Activated CD8-positive, alpha-beta memory T cell treated with anti-CD3 and anti-CD28 coated beads for 1 hour (primary cell): ENCODE data around the gene SLC9A1.
"Not testable (repeated sequence)": the region's sequence is repeated elsewhere in the genome, so short reads cannot be mapped to it uniquely, and the experiment has no call there.

Experiments
- DNase-seq, 2 donors: peaks; one replicate each; pipeline ENCODE4 v3.0.0-alpha.2; 2020; ENCODE audit warnings: low read depth in 1 of 2; ENCODE audit errors: extremely low read depth in 1 of 2

Gene SLC9A1

GRCh38 chr1:27135541-27136235 is 19.2 kb downstream of the SLC9A1 start:
- DNase-seq, result no peak

GRCh38 chr1:27133991-27134390 is 20.9 kb downstream of the SLC9A1 start:
- no peak for DNase-seq

- no peak for DNase-seq
Measured at GRCh38 chr1:27133158-27133557, 21.8 kb downstream of the SLC9A1 start.

GRCh38 chr1:27132624-27133023 is 22.3 kb downstream of the SLC9A1 start:
- DNase-seq, result no peak

- DNase-seq, result no peak
Measured at GRCh38 chr1:27132147-27132546, 22.8 kb downstream of the SLC9A1 start.

- DNase-seq, result no peak
Measured at GRCh38 chr1:27130798-27131197, 24.1 kb downstream of the SLC9A1 start.

GRCh38 chr1:27129225-27129624 is 25.7 kb downstream of the SLC9A1 start:
- no peak for DNase-seq

- DNase-seq, result no peak
Measured at GRCh38 chr1:27127419-27127818, 27.5 kb downstream of the SLC9A1 start.

GRCh38 chr1:27126391-27126790 is 28.5 kb downstream of the SLC9A1 start:
- DNase-seq, result no peak

- DNase-seq, result not testable (repeated sequence)
Measured at GRCh38 chr1:27125125-27125524, 29.8 kb downstream of the SLC9A1 start.

- DNase-seq, result no peak
Measured at GRCh38 chr1:27124405-27124804, 30.5 kb downstream of the SLC9A1 start.

- no peak for DNase-seq
Measured at GRCh38 chr1:27122652-27123051, 32.3 kb downstream of the SLC9A1 start.

- DNase-seq, result no peak
Measured at GRCh38 chr1:27120854-27121253, 34.1 kb downstream of the SLC9A1 start.

GRCh38 chr1:27118440-27118689 is 36.6 kb downstream of the SLC9A1 start:
- no peak for DNase-seq

GRCh38 chr1:27117733-27118439 is 37.0 kb downstream of the SLC9A1 start:
- DNase-seq, result no peak

- no peak for DNase-seq
Measured at GRCh38 chr1:27116697-27117096, 38.2 kb downstream of the SLC9A1 start.

GRCh38 chr1:27116232-27116631 is 38.7 kb downstream of the SLC9A1 start:
- DNase-seq, result no peak

- no peak for DNase-seq
Measured at GRCh38 chr1:27114546-27114945, 40.4 kb downstream of the SLC9A1 start.

- DNase-seq, result no peak
Measured at GRCh38 chr1:27113861-27114260, 41.1 kb downstream of the SLC9A1 start.

GRCh38 chr1:27111626-27112573 is 43.0 kb downstream of the SLC9A1 start:
- DNase-seq, result peak; percentile 33 to 38

GRCh38 chr1:27109103-27109822 is 45.7 kb downstream of the SLC9A1 start:
- DNase-seq, result no peak
